ENCODE results near the gene GSG1L. TPM values are rescaled to one million over a fixed set of nuclear protein-coding genes. Genes with fewer than 3 reads are reported as not detected.

The GSG1L gene
- total and polyA plus RNA-seq, 4 experiments from 2014 or later: 0.27 TPM; not detected in 3

- intact Hi-C loops (cut with micrococcal nuclease): no loop called here
- no peak for DNase-seq
- ChIA-PET POLR2A (ENCODE audit: partially characterized antibody) (no interaction called here), CTCF (ENCODE audit: partially characterized antibody) (no interaction called here)
- H3K27me3 ChIP-seq (ENCODE audit: insufficient read depth, low read length): no peaks in the 10 kb centered on the region
- no peaks in the 10 kb centered on the region for H3K9me3 ChIP-seq (ENCODE audit: control insufficient read depth in 1 of 2, low read length in 2 of 2)
- Mint-ChIP-seq H3K9me3 (peaks cover 0 to 12% (median 7%) of the 10 kb centered on the region in 8 donors), H3K4me3 (no peak overlapping the region), H3K4me1 (no peaks in the 10 kb centered on the region), H3K27me3 (peaks cover 19 to 26% of the 10 kb centered on the region in 2 donors), H3K27ac (no peak overlapping the region), H3K36me3 (no peaks in the 10 kb centered on the region)
- no peak overlapping the region for H3K27ac ChIP-seq (ENCODE audit: low read depth, low read length)
- H3K4me1 ChIP-seq (ENCODE audit: insufficient read depth, low read length): no peaks in the 10 kb centered on the region
- no peak overlapping the region for H3K4me3 ChIP-seq (ENCODE audit: low read length in 2 of 2)
- H3K36me3 ChIP-seq (ENCODE audit: insufficient read depth, low read length): no peaks in the 10 kb centered on the region
Observed at GRCh38 chr16:28052274-28053128, 11.0 kb downstream of the GSG1L start.

- intact Hi-C loops (cut with micrococcal nuclease): no loop called here
- peaks cover 12 to 23% of the 10 kb centered on the region in 2 donors for H3K27me3 Mint-ChIP-seq
- no peak overlapping the region for H3K4me3 Mint-ChIP-seq
- H3K27me3 ChIP-seq (ENCODE audit: insufficient read depth, low read length): no peaks in the 10 kb centered on the region
- no peak overlapping the region for H3K27ac Mint-ChIP-seq
- no peaks in the 10 kb centered on the region for H3K9me3 ChIP-seq (ENCODE audit: control insufficient read depth in 1 of 2, low read length in 2 of 2)
- ChIA-PET CTCF (ENCODE audit: partially characterized antibody) (no interaction called here), POLR2A (ENCODE audit: partially characterized antibody) (interaction anchor here (1.0 kb wide), 1 partner anchor 104 kb away, joined by 4 read pairs; no protein-coding TSS in a partner anchor)
- peaks cover 0 to 16% (median 7%) of the 10 kb centered on the region in 8 donors for H3K9me3 Mint-ChIP-seq
- H3K4me1 ChIP-seq (ENCODE audit: insufficient read depth, low read length): no peaks in the 10 kb centered on the region
- no peaks in the 10 kb centered on the region for H3K4me1 Mint-ChIP-seq
- peaks cover 0 to 2% of the 10 kb centered on the region in 2 donors for H3K36me3 Mint-ChIP-seq
- no peak overlapping the region for H3K27ac ChIP-seq (ENCODE audit: low read depth, low read length)
- no peaks in the 10 kb centered on the region for H3K36me3 ChIP-seq (ENCODE audit: insufficient read depth, low read length)
- H3K4me3 ChIP-seq (ENCODE audit: low read length in 2 of 2): no peak overlapping the region
- DNase-seq: no peak
Observed at GRCh38 chr16:28051486-28051885, 12.0 kb downstream of the GSG1L start.

- CTCF ChIA-PET (ENCODE audit: partially characterized antibody): no interaction called here
- Histone ChIP-seq H3K4me3 (ENCODE audit: low read length in 2 of 2) (no peak overlapping the region), H3K9me3 (ENCODE audit: control insufficient read depth in 1 of 2, low read length in 2 of 2) (no peaks in the 10 kb centered on the region), H3K27me3 (ENCODE audit: insufficient read depth, low read length) (no peaks in the 10 kb centered on the region), H3K4me1 (ENCODE audit: insufficient read depth, low read length) (no peaks in the 10 kb centered on the region), H3K36me3 (ENCODE audit: insufficient read depth, low read length) (no peaks in the 10 kb centered on the region), H3K27ac (ENCODE audit: low read depth, low read length) (no peak overlapping the region)
- peaks cover 6 to 10% of the 10 kb centered on the region in 2 donors for H3K27me3 Mint-ChIP-seq
- intact Hi-C loops (cut with micrococcal nuclease): no loop called here
- H3K4me3 Mint-ChIP-seq: no peak overlapping the region
- H3K36me3 Mint-ChIP-seq: peaks cover 0 to 2% of the 10 kb centered on the region in 2 donors
- peaks cover 0 to 9% (median 2%) of the 10 kb centered on the region in 8 donors for H3K9me3 Mint-ChIP-seq
- POLR2A ChIA-PET (ENCODE audit: partially characterized antibody): no interaction called here
- DNase-seq: no peak
- no peak overlapping the region for H3K27ac Mint-ChIP-seq
- no peaks in the 10 kb centered on the region for H3K4me1 Mint-ChIP-seq
Observed at GRCh38 chr16:28042811-28043210, 20.7 kb downstream of the GSG1L start.

- POLR2A ChIA-PET (ENCODE audit: partially characterized antibody): no interaction called here
- peaks cover 10 to 11% of the 10 kb centered on the region in 2 donors for H3K27me3 Mint-ChIP-seq
- no peaks in the 10 kb centered on the region for H3K36me3 Mint-ChIP-seq
- peaks cover 3% of the 10 kb centered on the region for H3K27me3 ChIP-seq (ENCODE audit: insufficient read depth, low read length)
- no peak for DNase-seq
- no peak overlapping the region for H3K4me3 ChIP-seq (ENCODE audit: low read length in 2 of 2)
- intact Hi-C loops (cut with micrococcal nuclease): no loop called here
- peaks cover 0 to 2% (median 0%) of the 10 kb centered on the region in 8 donors for H3K9me3 Mint-ChIP-seq
- H3K4me3 Mint-ChIP-seq: no peak overlapping the region
- H3K36me3 ChIP-seq (ENCODE audit: insufficient read depth, low read length): no peaks in the 10 kb centered on the region
- no peak overlapping the region for H3K27ac Mint-ChIP-seq
- no peaks in the 10 kb centered on the region for H3K4me1 ChIP-seq (ENCODE audit: insufficient read depth, low read length)
- H3K4me1 Mint-ChIP-seq: no peaks in the 10 kb centered on the region
- no peaks in the 10 kb centered on the region for H3K9me3 ChIP-seq (ENCODE audit: control insufficient read depth in 1 of 2, low read length in 2 of 2)
- no peak overlapping the region for H3K27ac ChIP-seq (ENCODE audit: low read depth, low read length)
- CTCF ChIA-PET (ENCODE audit: partially characterized antibody): no interaction called here
Observed at GRCh38 chr16:28041615-28042014, 21.9 kb downstream of the GSG1L start.

GRCh38 chr16:28040039-28040438 lies 23.5 kb downstream of the GSG1L start:
- POLR2A ChIA-PET (ENCODE audit: partially characterized antibody): no interaction called here
- CTCF ChIA-PET (ENCODE audit: partially characterized antibody): no interaction called here
- Mint-ChIP-seq H3K27ac (no peak overlapping the region), H3K9me3 (no peaks in the 10 kb centered on the region), H3K4me3 (no peak overlapping the region), H3K27me3 (peaks cover 10 to 14% of the 10 kb centered on the region in 2 donors), H3K36me3 (no peaks in the 10 kb centered on the region), H3K4me1 (no peaks in the 10 kb centered on the region)
- no peaks in the 10 kb centered on the region for H3K4me1 ChIP-seq (ENCODE audit: insufficient read depth, low read length)
- no peaks in the 10 kb centered on the region for H3K36me3 ChIP-seq (ENCODE audit: insufficient read depth, low read length)
- H3K27me3 ChIP-seq (ENCODE audit: insufficient read depth, low read length): peaks cover 3% of the 10 kb centered on the region
- no peak for DNase-seq
- intact Hi-C loops (cut with micrococcal nuclease): no loop called here
- H3K4me3 ChIP-seq (ENCODE audit: low read length in 2 of 2): no peak overlapping the region
- no peaks in the 10 kb centered on the region for H3K9me3 ChIP-seq (ENCODE audit: control insufficient read depth in 1 of 2, low read length in 2 of 2)
- H3K27ac ChIP-seq (ENCODE audit: low read depth, low read length): no peak overlapping the region

GRCh38 chr16:28039493-28039892 lies 24.0 kb downstream of the GSG1L start:
- H3K9me3 Mint-ChIP-seq: no peaks in the 10 kb centered on the region
- no peaks in the 10 kb centered on the region for H3K9me3 ChIP-seq (ENCODE audit: control insufficient read depth in 1 of 2, low read length in 2 of 2)
- peaks cover 7 to 11% of the 10 kb centered on the region in 2 donors for H3K27me3 Mint-ChIP-seq
- ChIA-PET CTCF (ENCODE audit: partially characterized antibody) (no interaction called here), POLR2A (ENCODE audit: partially characterized antibody) (no interaction called here)
- no peak overlapping the region for H3K27ac Mint-ChIP-seq
- no peak overlapping the region for H3K4me3 ChIP-seq (ENCODE audit: low read length in 2 of 2)
- no peak overlapping the region for H3K27ac ChIP-seq (ENCODE audit: low read depth, low read length)
- H3K27me3 ChIP-seq (ENCODE audit: insufficient read depth, low read length): peaks cover 3% of the 10 kb centered on the region
- no peaks in the 10 kb centered on the region for H3K36me3 Mint-ChIP-seq
- no peaks in the 10 kb centered on the region for H3K36me3 ChIP-seq (ENCODE audit: insufficient read depth, low read length)
- H3K4me1 ChIP-seq (ENCODE audit: insufficient read depth, low read length): no peaks in the 10 kb centered on the region
- no peaks in the 10 kb centered on the region for H3K4me1 Mint-ChIP-seq
- DNase-seq: no peak
- intact Hi-C loops (cut with micrococcal nuclease): no loop called here
- no peak overlapping the region for H3K4me3 Mint-ChIP-seq

- no peaks in the 10 kb centered on the region for H3K36me3 ChIP-seq (ENCODE audit: insufficient read depth, low read length)
- Mint-ChIP-seq H3K9me3 (no peaks in the 10 kb centered on the region), H3K4me1 (no peaks in the 10 kb centered on the region), H3K27ac (no peak overlapping the region), H3K4me3 (no peak overlapping the region), H3K36me3 (no peaks in the 10 kb centered on the region), H3K27me3 (peaks cover 7 to 11% of the 10 kb centered on the region in 2 donors)
- no peaks in the 10 kb centered on the region for H3K4me1 ChIP-seq (ENCODE audit: insufficient read depth, low read length)
- peaks cover 3% of the 10 kb centered on the region for H3K27me3 ChIP-seq (ENCODE audit: insufficient read depth, low read length)
- no peak for DNase-seq
- intact Hi-C loops (cut with micrococcal nuclease): no loop called here
- H3K27ac ChIP-seq (ENCODE audit: low read depth, low read length): no peak overlapping the region
- ChIA-PET CTCF (ENCODE audit: partially characterized antibody) (no interaction called here), POLR2A (ENCODE audit: partially characterized antibody) (no interaction called here)
- no peaks in the 10 kb centered on the region for H3K9me3 ChIP-seq (ENCODE audit: control insufficient read depth in 1 of 2, low read length in 2 of 2)
- H3K4me3 ChIP-seq (ENCODE audit: low read length in 2 of 2): no peak overlapping the region
Observed at GRCh38 chr16:28038409-28038808, 25.1 kb downstream of the GSG1L start.
